ENCODE results near the gene CDH4. TPM values are rescaled to one million over a fixed set of nuclear protein-coding genes. Genes with fewer than 3 reads are reported as not detected.

Gene CDH4
- total RNA-seq, 1 experiment from 2014 or later, result not detected

- CTCF ChIA-PET, result no interaction called here
These were observed 443.7 kb downstream of the CDH4 start for GRCh38 chr20:61695741-61696140.

GRCh38 chr20:61696181-61696735 is 444.2 kb downstream of the CDH4 start:
- DNase-seq (ENCODE audit: low read depth, low spot score), result no peak
- Histone ChIP-seq H3K36me3 (ENCODE audit: control insufficient read depth, insufficient read depth, low read length) (no peaks in the 10 kb centered on the region), H3K4me3 (ENCODE audit: low read depth in 2 of 2, low read length in 2 of 2) (no peak overlapping the region), H3K9me3 (ENCODE audit: control insufficient read depth, insufficient read depth, low read depth, low read length) (no peaks in the 10 kb centered on the region), H3K27ac (ENCODE audit: low read length) (no peak overlapping the region), H3K27me3 (ENCODE audit: control insufficient read depth, insufficient read depth, low read length) (peaks cover 6% of the 10 kb centered on the region; the same call in 1 of the 2 replicates), H3K4me1 (ENCODE audit: control insufficient read depth, insufficient read depth, low read length) (no peaks in the 10 kb centered on the region)
- ChIA-PET POLR2A (no interaction called here), CTCF (interaction anchor here (0.5 kb wide), 1 partner anchor 29 kb away, joined by 6 read pairs; no protein-coding TSS in a partner anchor)
- in situ Hi-C loops (cut with HindIII; ENCODE audit: low pct_unique_long_range_greater_than_20kb, low sequenced_read_pairs) (no loop called here), intact Hi-C loops (cut with micrococcal nuclease; ENCODE audit: unreplicated experiment) (no loop called here)
- BruUV-seq (replicated peaks), result no TSS peak
- ATAC-seq, result no peak
- TF ChIP-seq TCF7L2 (IDR thresholded peaks at IDR 0.05; ENCODE audit: low read depth, low read length), result no peak
- no peak for TF ChIP-seq CTCF (IDR thresholded peaks at IDR 0.05)
- TF ChIP-seq POLR2AphosphoS5 (IDR thresholded peaks at IDR 0.05; ENCODE audit: low read depth, low read length), result no peak
- TF ChIP-seq REST (IDR thresholded peaks at IDR 0.05; ENCODE audit: insufficient read depth in 1 of 2, low read depth in 2 of 2, low read length in 1 of 2), result no peak
- TF ChIP-seq SIN3A (IDR thresholded peaks at IDR 0.05; ENCODE audit: borderline replicate concordance, insufficient read depth, low read depth, low read length), result no peak

More at GRCh38 chr20:61695741-61696140, 443.7 kb downstream of the CDH4 start:
- Histone ChIP-seq H3K9me3 (ENCODE audit: control insufficient read depth, insufficient read depth, low read depth, low read length) (no peaks in the 10 kb centered on the region), H3K27ac (ENCODE audit: low read length) (no peak overlapping the region), H3K4me3 (ENCODE audit: low read depth in 2 of 2, low read length in 2 of 2) (no peak overlapping the region), H3K27me3 (ENCODE audit: control insufficient read depth, insufficient read depth, low read length) (peaks cover 6% of the 10 kb centered on the region; the same call in 1 of the 2 replicates), H3K36me3 (ENCODE audit: control insufficient read depth, insufficient read depth, low read length) (no peaks in the 10 kb centered on the region), H3K4me1 (ENCODE audit: control insufficient read depth, insufficient read depth, low read length) (no peaks in the 10 kb centered on the region)
- in situ Hi-C loops (cut with HindIII; ENCODE audit: low pct_unique_long_range_greater_than_20kb, low sequenced_read_pairs) (no loop called here), intact Hi-C loops (cut with micrococcal nuclease; ENCODE audit: unreplicated experiment) (no loop called here)
- no peak for TF ChIP-seq REST (IDR thresholded peaks at IDR 0.05; ENCODE audit: insufficient read depth in 1 of 2, low read depth in 2 of 2, low read length in 1 of 2)
- TF ChIP-seq SIN3A (IDR thresholded peaks at IDR 0.05; ENCODE audit: borderline replicate concordance, insufficient read depth, low read depth, low read length), result no peak
- no peak for TF ChIP-seq TCF7L2 (IDR thresholded peaks at IDR 0.05; ENCODE audit: low read depth, low read length)
- no peak for TF ChIP-seq POLR2AphosphoS5 (IDR thresholded peaks at IDR 0.05; ENCODE audit: low read depth, low read length)
- TF ChIP-seq CTCF (IDR thresholded peaks at IDR 0.05), result no peak
- no peak for ATAC-seq
- no peak for DNase-seq (ENCODE audit: low read depth, low spot score)
- no TSS peak for BruUV-seq (replicated peaks)
- POLR2A ChIA-PET, result no interaction called here
